ENCODE measurements around the gene CLRN3. TPM values are rescaled to one million over a fixed set of nuclear protein-coding genes. Genes with fewer than 3 reads are reported as not detected.

CLRN3 gene
- total RNA-seq, 1 donor from 2014 or later, result not detected

GRCh38 chr10:127911218-127911866 lies 18.6 kb upstream of the CLRN3 start:
- Histone ChIP-seq H3K4me3 (no peak overlapping the region), H3K36me3 (no peaks in the 10 kb centered on the region), H3K27me3 (no peaks in the 10 kb centered on the region), H3K27ac (no peak overlapping the region), H3K4me1 (peaks cover 0 to 11% of the 10 kb centered on the region in 2 donors), H3K9me3 (no peaks in the 10 kb centered on the region)
- intact Hi-C loops (cut with DNase I), result no loop called here
- DNase-seq (ENCODE audit: low spot score in 2 of 2), result no peak
- no peak for TF ChIP-seq CTCF (IDR thresholded peaks at IDR 0.05)

GRCh38 chr10:127910464-127910770 lies 17.7 kb upstream of the CLRN3 start:
- Histone ChIP-seq H3K36me3 (no peaks in the 10 kb centered on the region), H3K9me3 (no peaks in the 10 kb centered on the region), H3K27ac (no peak overlapping the region), H3K4me1 (peaks cover 0 to 11% of the 10 kb centered on the region in 2 donors), H3K4me3 (no peak overlapping the region), H3K27me3 (no peaks in the 10 kb centered on the region)
- TF ChIP-seq CTCF (IDR thresholded peaks at IDR 0.05), result no peak
- no peak for DNase-seq (ENCODE audit: low spot score in 2 of 2)
- intact Hi-C loops (cut with DNase I), result no loop called here

GRCh38 chr10:127909716-127910463 lies 17.1 kb upstream of the CLRN3 start:
- H3K4me1 ChIP-seq, result peaks cover 0 to 11% of the 10 kb centered on the region in 2 donors
- no peaks in the 10 kb centered on the region for H3K36me3 ChIP-seq
- H3K9me3 ChIP-seq, result no peaks in the 10 kb centered on the region
- H3K27me3 ChIP-seq, result no peaks in the 10 kb centered on the region
- no peak overlapping the region for H3K27ac ChIP-seq
- no peak for TF ChIP-seq CTCF (IDR thresholded peaks at IDR 0.05)
- no peak for DNase-seq (ENCODE audit: low spot score in 2 of 2)
- no peak overlapping the region for H3K4me3 ChIP-seq
- intact Hi-C loops (cut with DNase I), result loop anchor here (5.0 kb wide), 2 partner anchors 67 to 82 kb away; no protein-coding TSS in a partner anchor

GRCh38 chr10:127908959-127909267 lies 16.2 kb upstream of the CLRN3 start:
- Histone ChIP-seq H3K4me1 (peaks cover 0 to 11% of the 10 kb centered on the region in 2 donors), H3K27ac (no peak overlapping the region), H3K9me3 (no peaks in the 10 kb centered on the region), H3K36me3 (no peaks in the 10 kb centered on the region), H3K27me3 (no peaks in the 10 kb centered on the region), H3K4me3 (no peak overlapping the region)
- no peak for TF ChIP-seq CTCF (IDR thresholded peaks at IDR 0.05)
- intact Hi-C loops (cut with DNase I), result loop anchor here (5.0 kb wide), 2 partner anchors 68 to 83 kb away; no protein-coding TSS in a partner anchor
- no peak for DNase-seq (ENCODE audit: low spot score in 2 of 2)

- TF ChIP-seq CTCF (IDR thresholded peaks at IDR 0.05), result no peak
Measured at GRCh38 chr10:127908106-127908958, 15.6 kb upstream of the CLRN3 start.

More at GRCh38 chr10:127908106-127908958, 15.6 kb upstream of the CLRN3 start:
- peak overlapping the region; percentile 72 to 91 for H3K27ac ChIP-seq
- DNase-seq (ENCODE audit: low spot score in 2 of 2), result no peak
- peaks cover 0 to 11% of the 10 kb centered on the region in 2 donors for H3K4me1 ChIP-seq
- H3K4me3 ChIP-seq, result peak overlapping the region; percentile 67 to 88
- no peaks in the 10 kb centered on the region for H3K27me3 ChIP-seq
- H3K9me3 ChIP-seq, result no peaks in the 10 kb centered on the region
- intact Hi-C loops (cut with DNase I), result loop anchor here (5.0 kb wide), 2 partner anchors 69 to 84 kb away; no protein-coding TSS in a partner anchor
- H3K36me3 ChIP-seq, result no peaks in the 10 kb centered on the region
